HPDE6-E6E7 (cell line): ENCODE data around the gene ZSCAN9.
A peak's percentile ranks its signal among the peaks of the same experiment; 100 is the strongest.

Experiments used
- DNase-seq: peaks from one replicate; pipeline ENCODE4 v3.0.0; 2011; ENCODE audit warnings: missing footprints; ENCODE audit errors: extremely low spot score

Gene ZSCAN9

GRCh38 chr6:28266962-28267694 lies 42.1 kb downstream of the ZSCAN9 start, which contains the start of gene ZSCAN26:
ZSCAN26 (plus strand) TSS chr6:28267143; CDS start chr6:28271920, 4,777 bp downstream.
- peak; percentile 85 for DNase-seq

GRCh38 chr6:28267695-28268059 lies 42.6 kb downstream of the ZSCAN9 start:
- no peak for DNase-seq

GRCh38 chr6:28269492-28269891 lies 44.4 kb downstream of the ZSCAN9 start:
- peak; percentile 32 for DNase-seq

- DNase-seq = no peak
Observed at GRCh38 chr6:28274888-28275287, 49.8 kb downstream of the ZSCAN9 start.

GRCh38 chr6:28277746-28278145 lies 52.7 kb downstream of the ZSCAN9 start:
- DNase-seq = no peak

GRCh38 chr6:28280595-28281287 lies 55.7 kb downstream of the ZSCAN9 start:
- no peak for DNase-seq

- DNase-seq = peak; percentile 63
Observed at GRCh38 chr6:28281288-28282064, 56.4 kb downstream of the ZSCAN9 start, which contains the start of gene PGBD1. PGBD1 (plus strand) TSS chr6:28281572; CDS start chr6:28283814, 2,242 bp downstream.

- DNase-seq = no peak
Observed at GRCh38 chr6:28282926-28283325, 57.9 kb downstream of the ZSCAN9 start.
